HPDE6-E6E7 (cell line): ENCODE data around the gene PPP1R26.

Experiments used
- DNase-seq: peaks from one replicate; pipeline ENCODE4 v3.0.0; 2011; ENCODE audit warnings: missing footprints; ENCODE audit errors: extremely low spot score

PPP1R26 gene

DNA sequence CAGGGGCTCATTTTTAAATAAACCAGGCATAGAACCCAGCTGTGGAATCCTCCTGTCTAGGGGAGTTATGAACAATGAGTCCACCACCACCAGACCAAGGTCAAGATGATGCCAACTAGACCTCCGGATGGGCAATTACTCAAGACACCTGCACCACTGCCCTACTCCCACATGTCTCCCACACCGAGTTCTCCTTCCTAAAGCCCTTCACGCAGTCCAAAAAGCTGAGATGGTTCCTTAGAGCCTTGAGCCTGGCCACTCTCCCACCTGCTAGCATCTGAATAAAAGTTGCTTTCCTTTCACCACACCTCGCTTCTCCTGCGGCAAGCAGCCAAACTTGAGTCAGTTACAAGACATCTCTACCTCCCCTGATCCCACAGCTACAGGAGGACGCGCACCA is 15.4 kb upstream of the PPP1R26 start:
- no peak for DNase-seq

GRCh38 chr9:135468854-135469521 is 10.6 kb upstream of the PPP1R26 start:
- no peak for DNase-seq

- DNase-seq, result no peak
Measured at GRCh38 chr9:135471791-135472640, 7.6 kb upstream of the PPP1R26 start.

DNA sequence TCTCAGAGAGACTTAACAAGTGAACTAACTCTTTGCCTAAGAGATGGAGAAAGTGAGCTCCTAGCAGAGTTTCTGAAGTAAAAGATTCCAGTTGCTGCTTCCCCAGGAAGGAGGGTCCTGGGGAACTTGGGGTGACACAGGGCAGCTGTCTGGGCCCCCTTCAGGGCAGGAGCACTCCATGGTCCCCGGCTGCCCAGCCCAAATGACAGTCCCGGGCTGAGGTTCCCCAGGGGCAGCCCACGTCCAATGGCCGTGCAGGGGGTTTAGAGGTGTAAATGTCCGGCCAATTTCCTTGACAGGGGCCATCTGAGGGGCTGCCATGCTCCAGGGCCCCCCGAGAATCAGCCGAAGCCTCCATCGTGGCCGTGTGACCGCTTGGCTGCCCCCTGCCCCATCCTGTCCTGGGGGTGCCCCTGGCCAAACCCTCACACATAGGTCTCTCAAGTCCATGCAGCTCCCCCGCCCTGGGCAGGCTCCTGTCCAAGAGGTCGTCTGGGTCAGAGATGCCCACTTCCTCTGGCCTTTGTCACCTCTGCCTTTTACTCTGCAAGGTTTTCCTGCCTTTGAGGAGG is 5.5 kb upstream of the PPP1R26 start:
- no peak for DNase-seq

- DNase-seq, result no peak
Measured at GRCh38 chr9:135474915-135475314, 4.7 kb upstream of the PPP1R26 start.

DNA sequence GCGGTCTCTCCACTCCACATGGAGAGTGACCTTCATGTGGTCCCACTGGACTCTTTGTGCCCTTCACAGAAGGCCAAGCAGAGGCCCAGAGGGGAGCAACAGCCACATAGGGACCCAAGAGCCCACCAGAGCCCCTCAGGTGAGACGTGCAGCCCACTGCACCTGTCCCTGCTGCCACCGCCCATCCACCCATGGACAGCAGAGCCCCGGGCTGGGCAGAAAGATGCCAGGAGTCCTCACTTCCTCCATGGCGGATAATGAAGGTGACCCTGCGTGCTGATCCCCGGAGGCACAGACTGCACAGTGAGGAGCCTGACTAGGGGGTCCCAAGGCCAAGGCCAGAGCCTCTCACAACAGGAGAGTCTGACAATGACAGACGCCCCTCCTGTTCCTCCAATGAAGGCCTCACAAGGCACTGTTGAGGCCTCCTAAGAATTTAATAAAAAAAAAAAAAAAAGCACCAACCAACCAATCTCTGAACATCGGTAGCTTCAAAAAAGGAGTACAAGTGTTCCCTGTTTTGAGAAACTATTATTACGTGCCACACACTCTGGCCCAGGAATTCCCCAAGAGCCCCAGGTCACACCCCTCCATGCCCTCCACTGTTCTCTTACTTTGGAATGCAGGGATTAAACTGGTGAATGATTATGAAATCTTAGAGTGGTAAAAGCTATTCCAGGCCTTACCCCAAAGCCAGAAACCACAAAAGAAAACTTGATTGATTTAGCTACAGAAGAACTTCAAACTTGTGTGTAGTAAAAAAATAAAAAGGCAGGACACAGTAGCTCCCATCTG is 2.8 kb upstream of the PPP1R26 start:
- DNase-seq, result no peak

DNA sequence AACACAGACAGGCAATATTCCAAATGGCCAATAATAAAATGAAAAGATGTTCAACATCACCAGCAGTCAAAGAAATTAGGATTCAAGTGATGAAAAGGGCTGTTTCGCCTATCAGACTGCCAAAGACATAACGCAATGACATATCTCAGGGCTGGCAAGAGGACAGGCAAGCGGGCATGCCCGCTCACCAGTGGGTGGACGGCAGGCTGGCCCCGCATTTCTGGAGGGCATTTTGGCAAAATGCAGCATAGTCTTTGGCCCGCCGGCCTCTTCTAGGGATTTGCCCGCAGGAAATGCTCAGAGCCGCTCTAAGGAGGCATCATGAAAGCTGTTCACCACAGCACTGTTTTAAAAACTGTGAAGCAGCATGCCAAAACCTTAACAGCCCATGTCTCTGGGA is 1.4 kb upstream of the PPP1R26 start:
- no peak for DNase-seq

- no peak for DNase-seq
Measured at GRCh38 chr9:135478829-135479468, 633 bp upstream of the PPP1R26 start.

DNA sequence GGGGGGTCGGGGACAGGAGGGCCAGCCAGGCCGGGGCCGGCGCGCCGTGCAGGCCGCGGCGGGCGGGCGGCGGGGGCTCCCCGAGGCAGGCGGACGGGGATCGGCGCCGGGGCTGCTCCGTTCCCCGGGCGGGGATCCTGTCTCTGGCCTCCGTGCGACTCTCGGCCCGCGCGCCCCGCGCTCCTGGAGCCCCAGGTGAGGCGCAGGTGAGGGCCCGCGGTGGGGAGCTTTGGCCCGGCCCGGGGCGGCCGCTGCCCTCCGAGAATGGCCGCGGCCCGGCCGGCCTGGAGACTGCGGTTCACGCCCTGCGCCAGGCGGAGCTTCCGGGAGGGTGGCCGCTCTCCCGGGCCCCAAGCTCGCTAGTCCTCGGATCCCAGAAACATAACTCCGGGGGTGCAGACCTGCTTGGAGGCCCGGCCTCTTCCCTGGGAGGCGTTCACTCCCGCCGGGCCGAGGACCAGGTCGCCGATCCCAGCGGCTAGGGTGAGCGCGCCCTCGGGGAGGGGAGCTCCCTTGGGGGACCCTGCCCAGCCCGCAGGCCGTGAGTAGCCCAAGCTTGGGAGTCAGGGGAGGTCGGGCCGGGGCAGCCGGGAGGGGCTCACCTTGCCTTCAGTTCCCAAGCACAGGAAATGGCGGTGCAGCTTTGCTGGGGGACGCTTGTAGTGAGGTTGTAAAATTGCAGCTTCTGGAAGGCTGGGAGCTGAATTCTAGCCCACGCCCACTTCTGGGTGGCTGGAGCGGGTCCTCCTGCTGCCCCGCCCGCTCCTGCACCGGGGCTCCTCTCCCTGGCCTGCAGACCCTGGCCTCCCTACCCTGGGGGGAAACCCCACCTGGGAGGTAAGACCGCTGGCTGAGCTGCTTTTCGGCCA is 723 bp downstream of the PPP1R26 start:
- no peak for DNase-seq

- no peak for DNase-seq
Measured at GRCh38 chr9:135480940-135481310, 1.3 kb downstream of the PPP1R26 start.

DNA sequence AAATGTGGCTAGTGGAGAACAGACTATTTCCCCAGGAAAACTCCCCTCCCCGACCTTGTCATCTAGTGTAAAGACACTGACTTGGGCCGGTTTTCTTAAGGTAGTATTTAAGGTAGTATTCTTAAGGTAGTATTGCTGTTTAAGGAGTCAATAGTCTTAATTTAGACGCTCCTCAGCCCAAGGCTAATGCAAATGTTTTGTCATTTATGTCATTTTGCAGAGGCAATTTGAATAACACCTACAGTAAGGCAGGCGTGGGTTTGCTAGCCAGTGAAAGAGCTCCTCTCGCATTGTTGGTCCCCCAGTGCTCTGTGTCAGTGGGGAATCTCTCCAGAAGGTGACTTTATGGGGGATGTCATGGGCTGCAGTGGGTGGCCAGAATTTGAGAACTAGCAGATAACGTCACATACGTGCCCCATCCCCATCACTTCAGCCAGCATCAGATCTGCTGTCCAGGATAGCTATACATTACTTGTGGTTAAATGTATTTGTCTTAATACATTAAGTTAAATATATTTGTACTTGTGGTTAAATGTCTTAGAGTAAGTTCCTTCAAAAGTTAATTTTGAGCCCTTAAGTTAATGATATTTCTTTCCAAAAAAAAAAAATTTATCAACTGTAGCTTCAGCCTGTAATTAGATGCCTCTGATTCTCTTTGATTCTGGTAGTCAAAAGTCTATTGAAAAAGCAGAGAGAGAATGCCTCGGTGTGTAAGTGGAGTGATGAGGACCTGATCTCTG is 2.6 kb downstream of the PPP1R26 start:
- no peak for DNase-seq

- DNase-seq, result no peak
Measured at GRCh38 chr9:135484460-135485277, 5.1 kb downstream of the PPP1R26 start.

DNA sequence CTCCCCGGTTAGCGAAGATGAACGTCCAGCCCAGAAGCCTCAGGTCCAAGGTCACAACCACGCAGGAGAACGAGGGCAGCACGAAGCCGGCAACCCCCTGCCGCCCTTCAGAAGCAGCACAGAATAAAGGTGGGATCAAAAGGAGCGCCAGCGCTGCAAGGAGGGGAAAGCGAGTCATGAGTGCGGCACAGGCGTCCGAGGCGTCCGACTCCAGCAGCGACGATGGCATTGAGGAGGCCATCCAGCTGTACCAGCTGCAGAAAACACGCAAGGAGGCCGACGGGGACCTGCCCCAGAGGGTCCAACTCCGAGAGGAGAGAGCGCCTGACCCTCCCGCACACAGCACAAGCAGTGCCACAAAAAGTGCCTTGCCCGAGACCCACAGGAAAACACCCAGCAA is 5.8 kb downstream of the PPP1R26 start:
- no peak for DNase-seq

- no peak for DNase-seq
Measured at GRCh38 chr9:135485832-135486231, 6.2 kb downstream of the PPP1R26 start.

GRCh38 chr9:135486267-135487065 is 6.9 kb downstream of the PPP1R26 start:
- DNase-seq, result no peak

- DNase-seq, result no peak
Measured at GRCh38 chr9:135487281-135488012, 7.9 kb downstream of the PPP1R26 start.

- no peak for DNase-seq
Measured at GRCh38 chr9:135488013-135488330, 8.4 kb downstream of the PPP1R26 start.

- DNase-seq, result no peak
Measured at GRCh38 chr9:135488527-135488926, 8.9 kb downstream of the PPP1R26 start.
